Measurements from ENCODE around the gene PTPN3. TPM values are rescaled to one million over a fixed set of nuclear protein-coding genes. Genes with fewer than 3 reads are reported as not detected.
"Not testable (repeated sequence)": the region's sequence is repeated elsewhere in the genome, so short reads cannot be mapped to it uniquely, and the experiment has no call there.

Gene PTPN3
- total and polyA plus RNA-seq, 4 donors = 6.3 to 30.3 (median 23.5) TPM

- not testable (repeated sequence) for H3K36me3 ChIP-seq (ENCODE audit: control insufficient read depth in 4 of 4, insufficient read depth in 3 of 4, low read depth in 1 of 4, low read length in 3 of 4); H3K9me3 ChIP-seq (ENCODE audit: control insufficient read depth in 4 of 4, low read length in 3 of 4); H3K27ac ChIP-seq (ENCODE audit: low read depth in 1 of 2, low read length in 2 of 2); H3K9ac ChIP-seq (ENCODE audit: low read depth in 1 of 2, low read length in 2 of 2); H3K4me1 ChIP-seq (ENCODE audit: control insufficient read depth in 4 of 4, insufficient read depth in 4 of 4, low read length in 3 of 4); H3K27me3 ChIP-seq (ENCODE audit: control insufficient read depth in 4 of 4, insufficient read depth in 4 of 4, low read length in 3 of 4); DNase-seq (ENCODE audit: low spot score); H3K4me3 ChIP-seq (ENCODE audit: low read depth in 1 of 3, low read length in 3 of 3)
- 91% methylated on average over 12 of the region's 13 CpGs for WGBS
Measured at GRCh38 chr9:109532652-109533051, 34.5 kb upstream of the PTPN3 start.

GRCh38 chr9:109522106-109522505 is 24.0 kb upstream of the PTPN3 start:
- Histone ChIP-seq H3K9me3 (ENCODE audit: control insufficient read depth in 4 of 4, low read length in 3 of 4) (no peaks in the 10 kb centered on the region), H3K4me3 (ENCODE audit: low read depth in 1 of 3, low read length in 3 of 3) (no peak overlapping the region), H3K4me1 (ENCODE audit: control insufficient read depth in 4 of 4, insufficient read depth in 4 of 4, low read length in 3 of 4) (peaks cover 0 to 18% (median 10%) of the 10 kb centered on the region in 4 donors), H3K9ac (ENCODE audit: low read depth in 1 of 2, low read length in 2 of 2) (no peak overlapping the region), H3K27ac (ENCODE audit: low read depth in 1 of 2, low read length in 2 of 2) (no peak overlapping the region), H3K36me3 (ENCODE audit: control insufficient read depth in 4 of 4, insufficient read depth in 3 of 4, low read depth in 1 of 4, low read length in 3 of 4) (no peaks in the 10 kb centered on the region), H3K27me3 (ENCODE audit: control insufficient read depth in 4 of 4, insufficient read depth in 4 of 4, low read length in 3 of 4) (no peaks in the 10 kb centered on the region)
- 88% methylated on average over 6 of the region's 6 CpGs for WGBS
- DNase-seq (ENCODE audit: low spot score) = no peak
- TF ChIP-seq RAD21 (IDR thresholded peaks at IDR 0.05) = no peak
- no peak for TF ChIP-seq RXRA (IDR thresholded peaks at IDR 0.05)
- no peak for TF ChIP-seq HNF4G (IDR thresholded peaks at IDR 0.05)
- TF ChIP-seq FOXA2 (IDR thresholded peaks at IDR 0.05) = no peak
- no peak for TF ChIP-seq FOXA1 (IDR thresholded peaks at IDR 0.05)
- TF ChIP-seq HNF4A (conservative IDR thresholded peaks at IDR 0.05) = no peak
- no peak for TF ChIP-seq REST (IDR thresholded peaks at IDR 0.05)
- TF ChIP-seq NR2F2 (IDR thresholded peaks at IDR 0.05) = no peak
- no peak for TF ChIP-seq SP1 (IDR thresholded peaks at IDR 0.05)
- no peak for TF ChIP-seq TAF1 (conservative IDR thresholded peaks at IDR 0.05)
- no peak for TF ChIP-seq GABPA (IDR thresholded peaks at IDR 0.05 in 1 of 2, conservative IDR thresholded peaks at IDR 0.05 in 1 of 2)

- Histone ChIP-seq H3K9me3 (ENCODE audit: control insufficient read depth in 4 of 4, low read length in 3 of 4) (no peaks in the 10 kb centered on the region), H3K9ac (ENCODE audit: low read depth in 1 of 2, low read length in 2 of 2) (no peak overlapping the region), H3K27me3 (ENCODE audit: control insufficient read depth in 4 of 4, insufficient read depth in 4 of 4, low read length in 3 of 4) (no peaks in the 10 kb centered on the region), H3K36me3 (ENCODE audit: control insufficient read depth in 4 of 4, insufficient read depth in 3 of 4, low read depth in 1 of 4, low read length in 3 of 4) (no peaks in the 10 kb centered on the region), H3K4me1 (ENCODE audit: control insufficient read depth in 4 of 4, insufficient read depth in 4 of 4, low read length in 3 of 4) (peaks cover 0 to 18% (median 10%) of the 10 kb centered on the region in 4 donors), H3K27ac (ENCODE audit: low read depth in 1 of 2, low read length in 2 of 2) (no peak overlapping the region), H3K4me3 (ENCODE audit: low read depth in 1 of 3, low read length in 3 of 3) (no peak overlapping the region)
- 16% methylated on average over 11 of the region's 11 CpGs for WGBS
- no peak for TF ChIP-seq NR2F2 (IDR thresholded peaks at IDR 0.05)
- TF ChIP-seq HNF4A (conservative IDR thresholded peaks at IDR 0.05) = no peak
- TF ChIP-seq CTCF (IDR thresholded peaks at IDR 0.05; ENCODE audit: low read depth, low read length, missing input control) = peak; percentile 98
- no peak for TF ChIP-seq TAF1 (conservative IDR thresholded peaks at IDR 0.05)
- no peak for TF ChIP-seq MAX (IDR thresholded peaks at IDR 0.05)
- peak in 1 of 2 donors; percentile 12 for TF ChIP-seq RXRA (IDR thresholded peaks at IDR 0.05)
- TF ChIP-seq ATF3 (IDR thresholded peaks at IDR 0.05) = no peak
- peak; percentile 97 to 98 for TF ChIP-seq RAD21 (IDR thresholded peaks at IDR 0.05)
- peak; percentile 57 for DNase-seq (ENCODE audit: low spot score)
Measured at GRCh38 chr9:109520475-109521132, 22.5 kb upstream of the PTPN3 start.
